ENCODE measurements around the gene PPME1.
"Not testable (repeated sequence)": the region's sequence is repeated elsewhere in the genome, so short reads cannot be mapped to it uniquely, and the experiment has no call there.

PPME1 gene, protein sequence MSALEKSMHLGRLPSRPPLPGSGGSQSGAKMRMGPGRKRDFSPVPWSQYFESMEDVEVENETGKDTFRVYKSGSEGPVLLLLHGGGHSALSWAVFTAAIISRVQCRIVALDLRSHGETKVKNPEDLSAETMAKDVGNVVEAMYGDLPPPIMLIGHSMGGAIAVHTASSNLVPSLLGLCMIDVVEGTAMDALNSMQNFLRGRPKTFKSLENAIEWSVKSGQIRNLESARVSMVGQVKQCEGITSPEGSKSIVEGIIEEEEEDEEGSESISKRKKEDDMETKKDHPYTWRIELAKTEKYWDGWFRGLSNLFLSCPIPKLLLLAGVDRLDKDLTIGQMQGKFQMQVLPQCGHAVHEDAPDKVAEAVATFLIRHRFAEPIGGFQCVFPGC

DNA sequence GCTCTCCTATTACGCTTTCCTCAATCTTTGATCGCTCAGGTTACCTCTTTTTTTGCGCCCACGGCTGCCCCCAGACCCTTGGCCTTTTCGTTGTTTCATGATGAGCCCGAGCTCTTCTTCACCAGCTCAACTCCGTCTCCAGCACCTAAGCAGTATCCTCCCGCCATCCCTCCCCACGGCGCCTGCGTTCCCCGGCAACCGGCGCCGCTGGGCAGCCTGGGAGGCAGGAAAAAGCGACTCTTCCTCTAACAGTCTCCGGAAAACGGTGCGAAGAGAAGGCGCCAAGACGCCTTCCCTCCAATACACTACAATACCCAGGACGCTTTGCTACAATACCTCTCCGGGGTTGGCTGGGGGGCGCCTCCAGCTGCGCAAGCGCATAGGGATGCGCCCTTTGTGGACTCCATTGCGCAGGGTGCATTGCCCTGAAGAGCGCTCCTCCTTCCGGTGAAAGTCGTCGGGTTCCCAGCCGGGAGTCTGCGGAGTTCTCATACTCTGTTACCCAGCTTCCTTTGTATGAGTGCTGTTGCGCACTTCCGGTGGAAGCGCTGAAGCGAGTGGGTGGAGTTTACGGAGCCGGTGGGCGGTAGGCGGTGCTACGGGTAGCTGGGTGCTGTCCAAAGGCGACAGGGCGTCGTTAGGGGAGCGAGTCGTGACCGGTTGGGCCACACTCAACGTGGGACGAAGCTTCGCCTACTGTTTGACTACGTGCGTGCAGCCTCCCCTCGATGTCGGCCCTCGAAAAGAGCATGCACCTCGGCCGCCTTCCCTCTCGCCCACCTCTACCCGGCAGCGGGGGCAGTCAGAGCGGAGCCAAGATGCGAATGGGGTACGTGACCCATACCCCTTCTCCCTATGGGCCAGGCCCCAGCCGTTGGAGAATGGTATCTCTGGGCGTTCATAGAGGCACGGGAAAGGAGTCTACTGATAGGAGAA, at the start of gene PPME1, which contains the start of gene C2CD3:
Gene PPME1, plus strand, starts transcription at position 596 of the 936 bp plus-strand sequence. Its CDS starts 133 bp downstream, at position 729.
Gene C2CD3, minus strand, starts transcription at position 309 of the 936 bp plus-strand sequence. Its CDS starts 210 bp downstream, at position 99.
- peak; percentile 99 for DNase-seq (ENCODE audit: low spot score)

DNA sequence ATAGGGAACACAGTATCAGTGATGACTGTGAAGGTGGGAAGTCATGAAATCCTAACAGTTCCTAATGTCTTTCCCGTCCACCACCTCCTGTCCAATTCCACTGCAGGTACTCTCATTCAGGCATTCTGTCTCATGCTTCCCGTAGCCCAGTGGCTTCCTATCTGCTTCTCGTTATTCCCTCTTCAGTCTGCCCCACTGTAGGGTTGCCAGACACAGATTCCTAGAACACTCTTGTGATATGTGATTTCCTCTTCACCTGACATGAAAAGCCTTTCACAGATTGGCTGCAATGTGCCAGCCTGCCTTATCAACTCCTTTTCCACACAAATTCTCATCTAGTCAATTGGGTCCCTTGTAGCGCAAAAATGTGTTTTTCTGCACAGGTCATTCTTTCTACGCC, 49.3 kb upstream of the PPME1 start:
- no peak for DNase-seq (ENCODE audit: low spot score)

DNA sequence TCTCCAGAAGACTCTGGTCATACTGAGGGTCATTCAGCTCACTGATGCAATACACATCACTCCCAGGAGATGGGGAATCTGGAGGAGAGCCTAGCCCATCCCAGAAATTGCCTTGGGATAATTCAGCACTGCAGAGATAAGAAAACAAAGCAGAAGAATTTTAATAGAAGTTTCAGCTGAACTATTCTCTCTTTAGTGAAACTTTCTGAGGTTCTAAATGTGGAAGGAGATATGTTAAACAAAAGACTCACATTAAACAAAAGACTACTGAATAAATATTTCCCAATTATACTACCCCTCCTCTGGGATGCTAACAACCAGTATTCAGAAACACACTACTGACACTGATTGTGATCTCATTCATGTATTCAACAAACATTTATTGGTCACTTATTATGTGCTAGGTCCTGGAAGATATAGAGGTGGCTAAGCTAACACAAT, 48.1 kb upstream of the PPME1 start:
- no peak for DNase-seq (ENCODE audit: low spot score)

DNA sequence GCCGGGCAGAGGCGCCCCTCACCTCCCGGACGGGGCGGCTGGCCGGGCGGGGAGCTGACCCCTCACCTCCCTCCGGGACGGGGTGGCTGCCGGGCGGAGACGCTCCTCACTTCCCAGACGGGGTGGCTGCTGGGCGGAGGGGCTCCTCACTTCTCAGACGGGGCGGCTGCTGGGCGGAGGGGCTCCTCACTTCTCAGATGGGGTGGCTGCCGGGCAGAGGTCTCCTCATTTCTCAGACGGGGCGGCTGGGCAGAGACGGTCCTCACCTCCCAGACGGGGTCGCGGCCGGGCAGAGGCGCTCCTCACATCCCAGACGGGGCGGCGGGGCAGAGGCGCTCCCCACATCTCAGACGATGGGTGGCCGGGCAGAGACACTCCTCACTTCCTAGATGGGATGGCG, 42.0 kb upstream of the PPME1 start:
- not testable (repeated sequence) for DNase-seq (ENCODE audit: low spot score)

DNA sequence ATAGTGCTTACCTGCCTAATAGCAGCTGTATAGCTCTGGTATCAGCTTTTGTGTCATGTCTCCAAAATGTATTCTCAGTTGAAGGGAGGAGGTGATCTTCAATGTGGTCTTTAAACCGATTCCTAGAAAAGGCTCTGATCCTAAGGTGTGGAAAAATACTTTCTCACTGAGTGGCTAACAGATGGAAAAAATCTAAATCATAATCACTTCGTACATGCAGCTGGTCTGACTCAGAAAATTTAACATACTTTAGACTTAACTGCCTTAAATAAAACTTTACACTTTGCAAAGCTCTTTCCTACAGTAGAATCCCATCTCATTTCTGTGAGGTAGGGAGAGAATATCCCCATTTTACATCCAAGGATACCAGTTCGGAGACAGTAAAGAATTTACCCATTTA, 38.3 kb upstream of the PPME1 start:
- DNase-seq (ENCODE audit: low spot score) = no peak

DNA sequence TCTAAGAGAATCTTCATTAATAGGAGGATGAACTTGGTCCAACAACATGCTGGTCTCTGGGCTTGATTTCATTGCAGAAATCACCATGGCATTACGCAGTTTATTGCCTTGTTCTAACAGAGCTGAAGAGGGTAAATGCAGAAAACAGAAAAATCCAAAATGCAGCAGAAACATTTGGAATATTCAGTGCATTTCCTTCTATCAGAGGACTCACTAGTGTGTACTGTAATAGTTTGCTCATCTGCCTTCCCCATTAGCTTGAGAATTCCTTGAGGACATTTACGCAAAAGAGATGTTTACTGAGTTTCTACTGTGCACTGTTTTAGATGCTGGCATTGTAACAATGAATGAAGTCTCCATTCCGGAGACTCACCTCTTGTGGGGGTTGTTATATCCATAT, 37.7 kb upstream of the PPME1 start:
- DNase-seq (ENCODE audit: low spot score) = no peak

DNA sequence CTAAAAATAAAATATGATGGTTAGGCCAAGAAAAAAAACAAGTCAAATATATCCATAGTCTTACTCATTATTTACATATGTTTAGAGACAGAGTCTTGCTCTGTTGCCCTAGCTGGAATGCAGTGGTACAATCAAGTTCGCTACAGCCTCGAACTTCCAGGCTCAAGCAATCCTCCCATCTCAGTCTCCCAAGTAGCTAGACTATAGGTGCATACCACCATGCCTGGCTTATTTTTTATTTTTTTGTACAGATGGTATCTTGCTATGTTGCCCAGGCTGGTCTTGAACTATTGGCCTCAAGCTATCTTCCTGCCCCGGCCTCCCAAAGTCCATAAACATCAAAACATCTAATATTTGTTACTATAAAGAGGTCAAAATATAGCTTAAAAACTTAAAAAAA, 36.4 kb upstream of the PPME1 start:
- no peak for DNase-seq (ENCODE audit: low spot score)

DNA sequence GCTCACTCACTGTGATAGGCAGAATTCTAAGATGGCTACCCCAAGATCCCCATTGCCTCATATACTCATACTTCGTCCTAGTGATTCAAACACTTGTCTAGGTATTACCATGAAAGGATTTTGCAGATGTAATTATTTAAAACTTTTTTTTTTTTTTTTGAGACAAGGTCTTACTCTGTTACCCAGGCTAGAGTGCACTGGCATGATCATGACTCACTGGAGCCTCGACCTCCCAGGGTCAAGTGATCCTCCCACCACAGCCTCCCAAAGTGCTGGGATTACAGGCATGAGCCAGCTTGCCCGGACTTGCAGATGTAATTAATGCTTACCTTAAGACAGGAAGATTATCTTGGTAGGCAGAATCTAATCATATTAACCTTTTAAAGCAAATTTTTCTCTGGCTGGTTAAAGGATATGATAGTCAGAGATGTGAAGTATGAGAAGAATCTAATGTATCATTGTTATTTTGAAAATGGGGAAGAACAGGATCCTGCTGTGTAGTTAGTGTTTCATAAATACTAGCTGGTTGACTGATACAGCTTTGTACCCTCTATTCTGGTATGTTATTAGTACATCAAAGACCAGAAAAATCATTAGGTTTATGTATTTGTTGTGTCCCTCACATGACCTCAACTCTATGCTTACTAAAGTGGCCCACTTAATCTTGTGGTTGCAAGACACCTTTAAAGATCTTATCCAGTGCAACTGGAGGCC, 35.8 kb upstream of the PPME1 start:
- DNase-seq (ENCODE audit: low spot score) = peak; percentile 75

DNA sequence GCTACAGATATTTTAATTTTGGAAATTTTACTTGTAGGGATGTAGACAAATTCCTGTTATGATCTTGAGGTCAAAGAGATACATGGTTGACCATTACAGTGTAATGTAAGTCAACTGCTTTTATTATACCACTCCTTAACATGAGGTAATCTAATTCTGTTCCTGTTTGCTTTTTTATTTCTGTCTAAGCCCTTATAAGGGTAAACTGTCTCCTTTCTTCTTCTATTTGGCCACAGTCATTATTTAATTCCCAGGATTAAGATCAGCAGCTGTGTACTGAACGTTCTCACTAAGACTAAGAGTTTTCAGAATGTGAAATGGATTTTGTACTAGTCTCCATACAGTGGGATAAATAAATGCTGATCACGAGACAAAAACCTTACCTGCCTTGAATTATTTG, 33.1 kb upstream of the PPME1 start:
- DNase-seq (ENCODE audit: low spot score) = no peak

DNA sequence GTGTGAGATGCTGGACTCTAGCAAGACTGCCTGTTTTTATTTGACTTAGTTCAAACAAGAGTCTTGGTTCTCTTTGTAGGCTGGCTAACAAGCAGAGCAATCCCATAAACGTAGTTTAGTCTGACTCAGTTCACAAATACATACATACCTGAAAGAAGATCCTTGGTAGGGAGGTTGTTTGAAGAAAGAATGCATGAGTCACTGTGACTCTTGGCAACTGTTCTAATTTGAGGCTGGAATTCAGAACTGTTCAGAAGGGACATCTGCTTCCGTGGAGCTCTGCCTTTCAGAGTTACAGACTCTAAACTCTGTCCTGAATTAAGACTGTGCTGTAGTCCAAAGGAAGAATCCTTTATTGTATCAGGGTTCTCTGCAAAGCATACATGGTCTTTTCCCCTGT, 32.5 kb upstream of the PPME1 start:
- DNase-seq (ENCODE audit: low spot score) = peak; percentile 58

DNA sequence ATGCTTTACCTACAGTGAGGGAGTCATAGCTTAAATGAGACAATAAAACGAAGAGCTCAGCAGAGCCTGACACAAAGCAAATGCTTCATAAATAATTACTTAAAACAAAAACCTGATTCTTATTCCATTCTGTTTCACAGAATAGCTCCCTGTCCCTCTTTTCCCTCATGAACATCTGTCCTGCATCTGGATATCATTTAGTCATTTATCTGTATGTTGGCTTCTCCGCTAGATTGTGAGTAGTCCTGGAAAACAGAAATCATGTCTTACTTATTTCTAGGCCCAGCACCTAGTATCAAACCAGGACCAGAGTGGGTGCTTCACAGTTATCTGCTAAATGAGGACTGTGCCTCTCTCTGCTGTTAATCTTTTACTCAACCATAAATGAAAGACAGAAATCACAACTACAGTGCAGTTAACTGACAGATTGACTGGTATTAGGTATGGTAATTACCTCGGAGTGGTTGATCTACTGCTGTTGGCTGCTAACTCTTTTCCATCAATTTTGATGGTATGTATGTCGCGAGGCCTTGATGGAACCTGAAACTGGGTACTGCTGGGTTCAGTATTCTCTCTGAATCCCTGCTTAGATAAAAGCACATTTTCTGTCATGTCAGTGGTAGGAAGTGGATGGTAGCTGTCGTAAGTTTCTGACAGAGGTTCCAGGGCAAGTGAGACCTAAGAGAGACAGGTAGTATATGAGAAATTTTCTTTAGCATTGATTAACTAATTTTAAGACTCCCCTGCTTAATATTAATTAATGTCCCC, 31.8 kb upstream of the PPME1 start:
- no peak for DNase-seq (ENCODE audit: low spot score)

DNA sequence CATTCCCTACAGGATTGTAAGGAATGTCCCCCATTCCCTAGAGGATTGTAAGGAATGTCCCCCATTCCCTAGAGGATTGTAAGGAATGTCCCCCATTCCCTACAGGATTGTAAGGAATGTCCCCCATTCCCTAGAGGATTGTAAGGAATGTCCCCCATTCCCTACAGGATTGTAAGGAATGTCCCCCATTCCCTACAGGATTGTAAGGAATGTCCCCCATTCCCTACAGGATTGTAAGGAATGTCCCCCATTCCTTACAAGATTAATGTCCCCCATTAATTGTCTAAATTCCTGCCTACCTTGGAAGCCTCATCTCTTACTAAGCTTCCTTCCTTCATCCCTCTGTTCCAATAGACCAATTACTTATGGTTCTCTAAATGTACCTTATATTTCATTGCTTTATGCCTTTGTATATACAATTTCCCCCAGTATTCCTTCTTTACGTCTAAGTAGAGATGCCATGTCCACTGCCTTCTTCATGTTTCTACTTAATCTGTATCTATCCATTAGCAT, 31.1 kb upstream of the PPME1 start:
- not testable (repeated sequence) for DNase-seq (ENCODE audit: low spot score)

DNA sequence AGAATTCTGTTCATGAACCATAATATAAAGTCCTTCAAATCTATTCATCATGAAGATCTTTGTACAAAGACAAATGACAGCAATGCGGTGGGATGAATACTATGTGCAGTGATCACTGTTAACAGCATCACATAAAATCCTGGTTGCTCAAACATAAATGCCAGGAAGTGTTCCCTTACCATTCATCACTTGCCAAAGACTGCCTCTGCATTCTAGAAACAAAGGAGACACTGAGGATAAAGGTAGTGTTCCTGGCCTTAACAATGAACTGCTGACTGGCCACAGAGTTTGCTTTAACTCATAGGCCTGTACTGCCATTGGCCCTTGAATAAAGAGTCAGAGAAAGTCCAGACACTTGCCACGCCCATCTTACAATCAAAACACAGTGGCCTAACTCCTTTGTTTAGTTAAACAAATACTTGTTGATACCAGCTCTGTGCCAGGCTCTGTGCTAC, 29.8 kb upstream of the PPME1 start:
- peak; percentile 34 for DNase-seq (ENCODE audit: low spot score)

DNA sequence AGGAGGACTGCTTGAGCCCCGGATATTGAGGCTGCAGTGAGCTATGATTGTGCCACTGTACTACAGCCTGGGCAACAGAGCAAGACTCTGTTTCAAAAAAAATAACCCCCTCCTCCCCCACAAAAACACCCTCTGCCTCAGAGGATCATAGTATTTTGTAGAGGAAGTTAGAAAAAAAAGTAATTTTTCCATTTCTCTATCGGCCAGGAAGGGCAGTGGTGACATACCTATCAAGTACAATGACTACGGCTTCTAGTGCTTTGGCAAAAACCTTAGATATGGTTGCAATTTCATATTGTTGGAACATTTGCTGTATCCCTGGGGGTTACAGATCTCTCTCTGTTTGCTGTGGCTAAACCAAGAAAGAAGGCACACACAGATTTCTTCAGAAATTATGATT, 29.2 kb upstream of the PPME1 start:
- no peak for DNase-seq (ENCODE audit: low spot score)

DNA sequence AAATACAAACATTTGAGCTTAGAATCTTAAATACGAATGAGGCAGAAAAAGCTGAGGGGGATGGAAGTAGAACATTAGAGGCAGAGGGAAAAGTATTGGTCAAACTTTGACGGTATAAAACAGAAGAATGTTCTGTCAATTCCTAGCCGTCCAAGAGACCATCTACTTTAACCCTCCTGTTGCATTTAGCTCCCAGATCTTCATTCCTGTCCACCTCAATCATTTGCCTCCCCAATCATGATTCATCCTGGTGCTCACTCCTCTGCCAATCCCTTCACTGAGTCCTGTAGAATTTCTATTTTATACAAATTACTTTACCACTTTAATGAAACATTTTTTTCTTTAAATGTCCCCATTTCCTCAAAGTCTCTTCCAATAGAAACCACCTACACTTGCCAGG, 28.5 kb upstream of the PPME1 start:
- no peak for DNase-seq (ENCODE audit: low spot score)

DNA sequence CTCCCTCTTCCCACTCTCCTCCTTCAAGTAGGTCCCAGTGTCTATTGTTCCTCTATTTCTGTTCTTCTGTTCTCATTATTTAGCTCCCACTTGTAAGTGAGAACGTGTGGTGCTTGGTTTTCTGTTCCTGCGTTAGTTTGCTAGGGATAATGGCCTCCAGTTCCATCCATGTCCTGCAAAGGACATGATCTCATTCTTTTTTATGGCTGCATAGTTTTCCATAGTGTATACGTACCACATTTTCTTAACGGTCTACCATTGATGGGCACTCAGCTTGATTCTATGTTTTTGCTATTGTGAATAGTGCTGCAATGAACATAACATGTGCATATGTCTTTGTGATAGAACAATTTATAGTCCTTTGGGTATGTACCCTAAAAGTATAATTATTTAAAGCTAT, 26.5 kb upstream of the PPME1 start:
- no peak for DNase-seq (ENCODE audit: low spot score)

DNA sequence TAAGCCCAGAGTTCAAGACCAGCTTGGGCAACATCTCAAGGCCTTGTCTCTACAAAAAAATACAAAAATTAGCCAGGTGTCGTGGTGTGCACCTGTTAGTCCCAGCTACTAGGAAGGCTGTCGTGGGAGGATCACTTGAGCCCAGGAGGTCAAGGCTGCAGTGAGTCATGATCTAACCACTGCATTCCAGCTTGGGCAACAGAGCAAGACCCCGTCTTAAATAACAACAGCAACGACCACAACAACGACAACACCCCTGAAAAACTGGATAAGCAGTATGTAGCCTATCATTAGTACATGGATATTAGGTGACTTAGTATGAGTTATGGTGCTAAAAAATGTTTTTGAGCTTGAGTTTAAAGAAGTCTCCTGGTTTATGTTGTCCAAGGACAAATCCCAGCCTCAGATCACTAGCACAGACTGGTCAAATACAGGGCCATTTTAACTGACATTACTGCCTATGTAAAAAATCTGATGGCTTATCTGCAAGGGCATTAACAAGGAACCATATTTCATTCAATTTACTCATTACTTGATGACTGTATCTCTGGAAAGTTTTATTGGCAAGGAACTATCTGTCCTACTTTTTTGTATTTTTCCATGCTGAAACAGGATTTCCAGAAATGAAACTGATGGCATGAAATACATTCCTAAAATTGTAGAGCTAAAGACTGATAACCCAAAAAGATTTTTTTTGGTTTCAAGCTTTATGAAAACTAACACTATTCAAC, 23.7 kb upstream of the PPME1 start:
- DNase-seq (ENCODE audit: low spot score) = no peak

DNA sequence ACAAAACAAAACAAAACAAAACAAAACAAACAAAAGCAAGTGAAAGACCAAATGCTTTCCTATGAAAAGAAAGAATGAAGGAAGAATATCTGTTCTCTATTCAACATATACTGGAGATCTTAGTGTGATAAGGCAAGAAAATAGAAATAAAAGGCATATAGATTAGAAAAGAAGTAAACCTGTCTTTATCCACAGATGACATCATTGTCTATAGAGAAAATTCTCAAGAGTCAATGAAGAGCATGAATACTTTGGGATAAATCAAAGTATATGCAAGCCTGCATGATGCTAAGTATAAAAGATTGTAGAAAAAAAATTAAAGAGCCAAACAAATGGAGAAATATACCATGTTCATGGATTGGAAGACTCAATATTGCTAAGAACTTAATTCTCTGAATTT, 17.9 kb upstream of the PPME1 start:
- DNase-seq (ENCODE audit: low spot score) = no peak

DNA sequence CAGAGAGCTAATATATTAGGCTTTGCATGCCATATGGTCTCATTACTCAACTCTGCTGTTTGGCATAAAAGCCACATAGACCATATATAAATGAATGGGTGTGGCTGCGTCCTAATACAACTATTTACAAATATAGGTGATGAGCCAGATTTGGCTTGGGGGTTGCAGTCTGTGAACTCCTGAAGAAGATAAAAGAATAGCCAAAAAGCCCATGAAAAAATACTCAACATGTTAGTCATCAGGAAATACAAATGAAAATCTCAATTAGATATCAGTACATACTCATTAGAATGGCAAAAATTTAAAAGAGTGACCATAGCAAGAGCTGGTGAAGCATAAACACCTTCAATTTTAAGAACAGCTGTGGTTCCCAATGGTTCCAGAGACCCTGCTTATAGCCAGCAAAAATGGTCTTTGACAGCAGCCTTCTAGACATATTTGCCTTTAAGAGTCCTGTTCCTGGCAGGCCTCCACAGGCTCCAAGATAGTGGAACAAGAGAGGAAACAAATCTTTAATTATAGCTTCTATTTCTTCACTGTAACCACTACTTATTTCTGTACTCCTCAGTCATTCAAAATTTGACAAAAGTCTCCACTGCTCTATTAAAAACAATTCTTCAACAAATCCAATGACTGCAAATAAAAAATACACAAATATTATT, 16.3 kb upstream of the PPME1 start:
- no peak for DNase-seq (ENCODE audit: low spot score)

DNA sequence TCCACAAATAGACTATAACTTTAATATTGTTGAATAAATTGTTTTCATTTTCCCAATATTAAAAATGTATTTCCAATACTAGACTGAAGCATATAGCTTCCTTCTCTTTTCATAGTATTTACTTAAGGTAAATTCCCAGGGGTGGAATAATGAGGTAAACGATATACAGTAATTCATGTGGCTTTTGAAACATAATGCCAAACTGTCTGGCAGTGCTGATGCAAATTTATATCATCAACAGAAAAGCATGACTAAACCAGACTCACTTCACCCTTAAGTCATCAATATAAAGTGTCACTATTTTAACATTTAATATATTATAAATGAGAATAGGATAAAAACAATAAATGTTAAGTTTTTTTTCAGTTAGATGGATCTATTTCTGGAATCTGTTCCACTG, 13.9 kb upstream of the PPME1 start:
- no peak for DNase-seq (ENCODE audit: low spot score)

All from COLO829 (cell line).